CD4-positive, alpha-beta memory T cell (primary cell): ENCODE results near the gene SPATA22. TPM values are rescaled to one million over a fixed set of nuclear protein-coding genes. Genes with fewer than 3 reads are reported as not detected.

Source experiments
- CTCF ChIA-PET: fragments of 350-600 bp; sonication (Branson Sonifier 250); formaldehyde crosslinking; loops from one replicate; lab custom pipeline; 2021; ENCODE audit warnings: inconsistent platforms; ENCODE audit not compliant: partially characterized antibody; lab: Charles Lee
- POLR2A ChIA-PET: fragments of 350-600 bp; sonication (Branson Sonifier 250); formaldehyde crosslinking; loops from one replicate; lab custom pipeline; 2021; ENCODE audit not compliant: partially characterized antibody; lab: Charles Lee
- DNase-seq, 5 donors: peaks; one replicate each; pipeline versions ENCODE4 v3.0.0 to v3.0.0-alpha.2; 2020 to 2022; ENCODE audit warnings: mixed read lengths in 1 of 5
- H3K27ac ChIP-seq: one replicate; pipeline ENCODE4 v1.7.0; 2013; ENCODE audit warnings: low read depth, low read length
- H3K27me3 ChIP-seq: 2 replicates; pipeline ENCODE4 v1.7.0; 2013; ENCODE audit warnings: mild to moderate bottlenecking, low read length, moderate library complexity; ENCODE audit not compliant: insufficient read depth
- H3K36me3 ChIP-seq: 2 replicates; pipeline ENCODE4 v1.7.0; 2013; ENCODE audit warnings: mild to moderate bottlenecking, low read length, moderate library complexity; ENCODE audit not compliant: insufficient read depth
- H3K4me1 ChIP-seq: 2 replicates; pipeline ENCODE4 v1.7.0; 2013; ENCODE audit warnings: mild to moderate bottlenecking, low read length, moderate library complexity; ENCODE audit not compliant: insufficient read depth
- H3K4me3 ChIP-seq, 2 donors: one replicate each; pipeline ENCODE4 v1.7.0; 2013; ENCODE audit warnings: low read length in 2 of 2, mild to moderate bottlenecking in 1 of 2
- H3K9me3 ChIP-seq, 2 donors: one replicate each; pipeline ENCODE4 v1.7.0; 2013; ENCODE audit warnings: low read length in 2 of 2, control low read depth in 1 of 2; ENCODE audit not compliant: control insufficient read depth in 1 of 2
- H3K27ac Mint-ChIP-seq, 7 donors: one replicate each; pipeline ENCODE4 v1.8.0; 2020 to 2021; ENCODE audit warnings: mixed read lengths in 7 of 7, mild to moderate bottlenecking in 6 of 7, inconsistent platforms in 3 of 7, moderate library complexity in 3 of 7
- H3K27me3 Mint-ChIP-seq, 2 donors: one replicate each; pipeline ENCODE4 v1.8.0; 2020 to 2021; ENCODE audit warnings: mixed read lengths in 2 of 2
- H3K36me3 Mint-ChIP-seq, 2 donors: one replicate each; pipeline ENCODE4 v1.8.0; 2020 to 2021; ENCODE audit warnings: mixed read lengths in 2 of 2, inconsistent platforms in 1 of 2, mild to moderate bottlenecking in 1 of 2
- H3K4me1 Mint-ChIP-seq, 4 donors: one replicate each; pipeline ENCODE4 v1.8.0; 2020 to 2021; ENCODE audit warnings: mixed read lengths in 4 of 4, mild to moderate bottlenecking in 1 of 4
- H3K4me3 Mint-ChIP-seq, 8 donors: one replicate each; pipeline ENCODE4 v1.8.0; 2020 to 2021; ENCODE audit warnings: mixed read lengths in 8 of 8, mild to moderate bottlenecking in 7 of 8, moderate library complexity in 6 of 8, inconsistent platforms in 3 of 8
- H3K9me3 Mint-ChIP-seq, 8 donors: one replicate each; pipeline ENCODE4 v1.8.0; 2020 to 2021; ENCODE audit warnings: mixed read lengths in 8 of 8, mild to moderate bottlenecking in 5 of 8, inconsistent platforms in 3 of 8, moderate library complexity in 1 of 8
- intact Hi-C: fragments of 100-400 bp; cut with micrococcal nuclease; formaldehyde crosslinking; loops from one replicate; pipeline ENCODE4 v1.15.1; 2023
- polyA plus RNA-seq, 2 donors: library from polyadenylated mRNA; unstranded; fragments of 300-500 nt; fragmentation: Illumina TruSeq; gene quantifications; one replicate each; pipeline ENCODE4 v1.2.3, GENCODE V29; 2021
- total RNA-seq, 2 experiments: library from RNA; stranded (reverse); gene quantifications; one replicate each; pipeline ENCODE4 v1.2.3, GENCODE V29; 2021

SPATA22 gene
- total and polyA plus RNA-seq, 4 experiments from 2014 or later = 0.42 TPM; not detected in 3

GRCh38 chr17:3497101-3497500 lies 25.5 kb upstream of the SPATA22 start:
- no peaks in the 10 kb centered on the region for H3K36me3 ChIP-seq
- no peak overlapping the region for H3K27ac Mint-ChIP-seq
- peaks cover 5 to 11% of the 10 kb centered on the region in 2 donors for H3K27me3 Mint-ChIP-seq
- H3K27me3 ChIP-seq = no peaks in the 10 kb centered on the region
- H3K9me3 Mint-ChIP-seq = peaks cover 0 to 3% (median 0%) of the 10 kb centered on the region in 8 donors
- H3K4me1 ChIP-seq = no peaks in the 10 kb centered on the region
- DNase-seq = no peak
- ChIA-PET CTCF (no interaction called here), POLR2A (no interaction called here)
- H3K27ac ChIP-seq = no peak overlapping the region
- no peak overlapping the region for H3K4me3 ChIP-seq
- no peak overlapping the region for H3K4me3 Mint-ChIP-seq
- H3K36me3 Mint-ChIP-seq = no peaks in the 10 kb centered on the region
- intact Hi-C loops = no loop called here
- H3K4me1 Mint-ChIP-seq = no peaks in the 10 kb centered on the region
- H3K9me3 ChIP-seq = no peaks in the 10 kb centered on the region

GRCh38 chr17:3485481-3486068 lies 14.0 kb upstream of the SPATA22 start:
- POLR2A ChIA-PET = no interaction called here
- no peaks in the 10 kb centered on the region for H3K36me3 ChIP-seq
- no peaks in the 10 kb centered on the region for H3K9me3 ChIP-seq
- intact Hi-C loops = no loop called here
- no peaks in the 10 kb centered on the region for H3K36me3 Mint-ChIP-seq
- DNase-seq = no peak
- H3K4me1 ChIP-seq = no peaks in the 10 kb centered on the region
- CTCF ChIA-PET = no interaction called here
- no peaks in the 10 kb centered on the region for H3K4me1 Mint-ChIP-seq
- H3K4me3 ChIP-seq = no peak overlapping the region
- peaks cover 19 to 34% of the 10 kb centered on the region in 2 donors for H3K27me3 Mint-ChIP-seq
- no peaks in the 10 kb centered on the region for H3K9me3 Mint-ChIP-seq
- no peaks in the 10 kb centered on the region for H3K27me3 ChIP-seq
- H3K4me3 Mint-ChIP-seq = no peak overlapping the region
- no peak overlapping the region for H3K27ac Mint-ChIP-seq
- H3K27ac ChIP-seq = no peak overlapping the region

GRCh38 chr17:3482852-3483251 lies 11.2 kb upstream of the SPATA22 start:
- H3K27me3 ChIP-seq = no peaks in the 10 kb centered on the region
- no peaks in the 10 kb centered on the region for H3K4me1 Mint-ChIP-seq
- DNase-seq = no peak
- intact Hi-C loops = no loop called here
- ChIA-PET CTCF (no interaction called here), POLR2A (no interaction called here)
- no peak overlapping the region for H3K27ac ChIP-seq
- H3K36me3 ChIP-seq = no peaks in the 10 kb centered on the region
- H3K9me3 Mint-ChIP-seq = no peaks in the 10 kb centered on the region
- no peak overlapping the region for H3K4me3 Mint-ChIP-seq
- H3K36me3 Mint-ChIP-seq = no peaks in the 10 kb centered on the region
- H3K27me3 Mint-ChIP-seq = peaks cover 26 to 42% of the 10 kb centered on the region in 2 donors
- no peak overlapping the region for H3K27ac Mint-ChIP-seq
- H3K9me3 ChIP-seq = no peaks in the 10 kb centered on the region
- no peak overlapping the region for H3K4me3 ChIP-seq
- H3K4me1 ChIP-seq = no peaks in the 10 kb centered on the region

GRCh38 chr17:3479988-3480387 lies 8.4 kb upstream of the SPATA22 start:
- H3K36me3 Mint-ChIP-seq = no peaks in the 10 kb centered on the region
- no peaks in the 10 kb centered on the region for H3K9me3 ChIP-seq
- CTCF ChIA-PET = no interaction called here

GRCh38 chr17:3475812-3476610 lies 4.4 kb upstream of the SPATA22 start, which contains the start of gene ASPA:
ASPA (plus strand) TSS chr17:3475997; CDS start chr17:3476160, 163 bp downstream.
- H3K9me3 ChIP-seq = no peaks in the 10 kb centered on the region
- Mint-ChIP-seq H3K4me3 (peak within 1 kb of the TSS in 6 of 8 donors; percentile 27 to 75 (median 66)), H3K4me1 (peaks cover 0 to 7% (median 3%) of the 10 kb centered on the region in 4 donors), H3K9me3 (no peaks in the 10 kb centered on the region), H3K36me3 (no peaks in the 10 kb centered on the region), H3K27ac (no peak within 1 kb of the TSS), H3K27me3 (peaks cover 10 to 19% of the 10 kb centered on the region in 2 donors)
- ChIA-PET POLR2A (no interaction called here), CTCF (no interaction called here)
- intact Hi-C loops = no loop called here
- peak in 1 of 5 donors; percentile 0 for DNase-seq
- H3K36me3 ChIP-seq = no peaks in the 10 kb centered on the region
- no peak within 1 kb of the TSS for H3K4me3 ChIP-seq
- H3K4me1 ChIP-seq = no peaks in the 10 kb centered on the region
- H3K27me3 ChIP-seq = no peaks in the 10 kb centered on the region
- H3K27ac ChIP-seq = no peak within 1 kb of the TSS

More at GRCh38 chr17:3479988-3480387, 8.4 kb upstream of the SPATA22 start:
- Histone ChIP-seq H3K27ac (no peak overlapping the region), H3K4me3 (no peak overlapping the region), H3K36me3 (no peaks in the 10 kb centered on the region), H3K4me1 (no peaks in the 10 kb centered on the region), H3K27me3 (no peaks in the 10 kb centered on the region)
- no peak overlapping the region for H3K27ac Mint-ChIP-seq
- no peaks in the 10 kb centered on the region for H3K9me3 Mint-ChIP-seq
- intact Hi-C loops = no loop called here
- no peak overlapping the region for H3K4me3 Mint-ChIP-seq
- H3K4me1 Mint-ChIP-seq = peaks cover 0 to 7% (median 3%) of the 10 kb centered on the region in 4 donors
- no peak for DNase-seq
- POLR2A ChIA-PET = no interaction called here
- H3K27me3 Mint-ChIP-seq = peaks cover 19 to 30% of the 10 kb centered on the region in 2 donors

GRCh38 chr17:3475251-3475685 lies 3.6 kb upstream of the SPATA22 start:
- Histone ChIP-seq H3K4me3 (no peak overlapping the region), H3K9me3 (no peaks in the 10 kb centered on the region), H3K4me1 (no peaks in the 10 kb centered on the region), H3K27me3 (no peaks in the 10 kb centered on the region), H3K27ac (no peak overlapping the region), H3K36me3 (no peaks in the 10 kb centered on the region)
- POLR2A ChIA-PET = no interaction called here
- H3K36me3 Mint-ChIP-seq = no peaks in the 10 kb centered on the region
- no peak for DNase-seq
- H3K4me3 Mint-ChIP-seq = no peak overlapping the region
- no peak overlapping the region for H3K27ac Mint-ChIP-seq
- CTCF ChIA-PET = no interaction called here
- H3K9me3 Mint-ChIP-seq = no peaks in the 10 kb centered on the region
- H3K4me1 Mint-ChIP-seq = peaks cover 0 to 7% (median 3%) of the 10 kb centered on the region in 4 donors
- intact Hi-C loops = no loop called here
- peaks cover 10 to 13% of the 10 kb centered on the region in 2 donors for H3K27me3 Mint-ChIP-seq

GRCh38 chr17:3474212-3474611 lies 2.6 kb upstream of the SPATA22 start:
- DNase-seq = no peak
- no peaks in the 10 kb centered on the region for H3K27me3 ChIP-seq
- Mint-ChIP-seq H3K4me1 (peaks cover 0 to 7% (median 3%) of the 10 kb centered on the region in 4 donors), H3K4me3 (no peak overlapping the region), H3K27me3 (peaks cover 8 to 10% of the 10 kb centered on the region in 2 donors), H3K27ac (no peak overlapping the region), H3K36me3 (no peaks in the 10 kb centered on the region), H3K9me3 (no peaks in the 10 kb centered on the region)
- intact Hi-C loops = no loop called here
- no peaks in the 10 kb centered on the region for H3K4me1 ChIP-seq
- POLR2A ChIA-PET = no interaction called here
- H3K36me3 ChIP-seq = no peaks in the 10 kb centered on the region
- no peak overlapping the region for H3K4me3 ChIP-seq
- no peaks in the 10 kb centered on the region for H3K9me3 ChIP-seq
- H3K27ac ChIP-seq = no peak overlapping the region
- CTCF ChIA-PET = interaction anchor here (0.6 kb wide), 1 partner anchor 481 kb away, joined by 3 read pairs; no protein-coding TSS in a partner anchor
